Effector memory CD8-positive, alpha-beta T cell (primary cell): ENCODE results near the gene VRK2.
"Not testable (repeated sequence)": the region's sequence is repeated elsewhere in the genome, so short reads cannot be mapped to it uniquely, and the experiment has no call there.

Experiments
- ATAC-seq: fragments of 150-1000 bp; cut with Tn5 transposase; replicated peaks from 2 replicates; pipeline ENCODE4 v1.10.0; 2021; ENCODE audit warnings: mild to moderate bottlenecking, moderate library complexity
- DNase-seq, 3 experiments: peaks; one replicate each; pipeline ENCODE4 v3.0.0; 2021
- H3K27ac Mint-ChIP-seq, 2 donors: one replicate each; pipeline ENCODE4 v1.8.0; 2022; ENCODE audit warnings: mild to moderate bottlenecking in 2 of 2, mixed read lengths in 2 of 2, moderate library complexity in 2 of 2
- H3K27me3 Mint-ChIP-seq, 2 donors: one replicate each; pipeline ENCODE4 v1.8.0; 2022; ENCODE audit warnings: mixed read lengths in 2 of 2
- H3K36me3 Mint-ChIP-seq: one replicate; pipeline ENCODE4 v1.8.0; 2022; ENCODE audit warnings: mild to moderate bottlenecking, moderate library complexity, mixed read lengths; ENCODE audit not compliant: insufficient read depth
- H3K4me1 Mint-ChIP-seq, 2 donors: one replicate each; pipeline ENCODE4 v1.8.0; 2022; ENCODE audit warnings: low read depth in 2 of 2, mixed read lengths in 2 of 2
- H3K4me3 Mint-ChIP-seq, 2 donors: one replicate each; pipeline ENCODE4 v1.8.0; 2022; ENCODE audit warnings: mild to moderate bottlenecking in 2 of 2, mixed read lengths in 2 of 2, moderate library complexity in 2 of 2
- H3K9me3 Mint-ChIP-seq, 2 donors: one replicate each; pipeline ENCODE4 v1.8.0; 2022; ENCODE audit warnings: mixed read lengths in 2 of 2

VRK2 gene

GRCh38 chr2:58064086-58064485, 17.5 kb downstream of the VRK2 start:
- Mint-ChIP-seq H3K4me1 (peaks cover 22 to 41% of the 10 kb centered on the region in 2 donors), H3K4me3 (peak overlapping the region in 1 of 2 donors; percentile 2)

GRCh38 chr2:58065248-58065647, 18.6 kb downstream of the VRK2 start:
- H3K27ac Mint-ChIP-seq: no peak overlapping the region
- H3K27me3 Mint-ChIP-seq: no peaks in the 10 kb centered on the region
- no peak overlapping the region for H3K4me3 Mint-ChIP-seq
- no peaks in the 10 kb centered on the region for H3K36me3 Mint-ChIP-seq
- peaks cover 0 to 1% of the 10 kb centered on the region in 2 donors for H3K9me3 Mint-ChIP-seq
- DNase-seq (no peak), ATAC-seq (no peak)
- peaks cover 22 to 36% of the 10 kb centered on the region in 2 donors for H3K4me1 Mint-ChIP-seq

More at GRCh38 chr2:58064086-58064485, 17.5 kb downstream of the VRK2 start:
- H3K27ac Mint-ChIP-seq: peak overlapping the region; percentile 18 to 53
- DNase-seq (no peak), ATAC-seq (no peak)
- H3K27me3 Mint-ChIP-seq: no peaks in the 10 kb centered on the region
- H3K9me3 Mint-ChIP-seq: peaks cover 0 to 1% of the 10 kb centered on the region in 2 donors
- no peaks in the 10 kb centered on the region for H3K36me3 Mint-ChIP-seq

DNA sequence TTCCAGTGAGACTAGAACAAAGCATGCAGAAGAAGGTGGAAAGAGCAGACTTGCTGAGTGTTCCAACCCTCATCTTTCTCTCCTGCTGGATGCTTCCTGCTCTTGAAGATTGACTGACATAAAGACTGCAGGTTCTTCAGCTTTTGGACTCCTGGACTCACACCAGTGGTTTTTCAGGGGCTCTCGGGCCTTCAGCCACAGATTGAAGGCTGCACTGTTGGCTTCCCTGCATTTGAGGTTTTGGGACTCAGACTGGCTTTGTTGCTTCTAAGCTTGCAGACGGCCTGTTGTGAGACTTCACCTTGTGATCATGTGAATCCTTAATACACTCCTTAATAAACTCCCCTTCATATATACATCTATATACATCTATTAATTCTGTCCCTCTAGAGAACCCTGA, 20.4 kb downstream of the VRK2 start:
- DNase-seq: no peak
- Mint-ChIP-seq H3K4me3 (no peak overlapping the region), H3K4me1 (peaks cover 25 to 28% of the 10 kb centered on the region in 2 donors), H3K27ac (peak overlapping the region; percentile 36 to 44), H3K9me3 (peaks cover 0 to 1% of the 10 kb centered on the region in 2 donors), H3K27me3 (no peaks in the 10 kb centered on the region), H3K36me3 (no peaks in the 10 kb centered on the region)
- no peak for ATAC-seq

- Mint-ChIP-seq H3K4me1 (peaks cover 27 to 38% of the 10 kb centered on the region in 2 donors), H3K27me3 (no peaks in the 10 kb centered on the region), H3K9me3 (peaks cover 0 to 1% of the 10 kb centered on the region in 2 donors), H3K4me3 (no peak overlapping the region), H3K27ac (no peak overlapping the region), H3K36me3 (no peaks in the 10 kb centered on the region)
- no peak for ATAC-seq
- DNase-seq: no peak
Observed at GRCh38 chr2:58070765-58071164, 24.2 kb downstream of the VRK2 start.

- DNase-seq (no peak), ATAC-seq (no peak)
- Mint-ChIP-seq H3K4me1 (peaks cover 22 to 30% of the 10 kb centered on the region in 2 donors), H3K4me3 (no peak overlapping the region), H3K27ac (no peak overlapping the region), H3K9me3 (peaks cover 0 to 1% of the 10 kb centered on the region in 2 donors), H3K27me3 (no peaks in the 10 kb centered on the region), H3K36me3 (no peaks in the 10 kb centered on the region)
Observed at GRCh38 chr2:58072102-58072501, 25.5 kb downstream of the VRK2 start.

GRCh38 chr2:58073008-58073407, 26.4 kb downstream of the VRK2 start:
- peaks cover 0 to 1% of the 10 kb centered on the region in 2 donors for H3K9me3 Mint-ChIP-seq
- ATAC-seq: no peak
- no peak overlapping the region for H3K27ac Mint-ChIP-seq
- no peak for DNase-seq
- peaks cover 26 to 38% of the 10 kb centered on the region in 2 donors for H3K4me1 Mint-ChIP-seq
- no peak overlapping the region for H3K4me3 Mint-ChIP-seq
- no peaks in the 10 kb centered on the region for H3K36me3 Mint-ChIP-seq
- no peaks in the 10 kb centered on the region for H3K27me3 Mint-ChIP-seq

GRCh38 chr2:58073751-58074150, 27.1 kb downstream of the VRK2 start:
- Mint-ChIP-seq H3K36me3 (no peaks in the 10 kb centered on the region), H3K4me1 (peaks cover 27 to 36% of the 10 kb centered on the region in 2 donors), H3K27ac (no peak overlapping the region), H3K9me3 (no peaks in the 10 kb centered on the region), H3K4me3 (no peak overlapping the region), H3K27me3 (no peaks in the 10 kb centered on the region)
- ATAC-seq (no peak), DNase-seq (no peak)

- Mint-ChIP-seq H3K4me1 (peaks cover 10 to 15% of the 10 kb centered on the region in 2 donors), H3K27me3 (no peaks in the 10 kb centered on the region), H3K27ac (no peak overlapping the region), H3K4me3 (no peak overlapping the region), H3K9me3 (no peaks in the 10 kb centered on the region), H3K36me3 (no peaks in the 10 kb centered on the region)
- DNase-seq: no peak
- ATAC-seq: no peak
Observed at GRCh38 chr2:58081000-58081399, 34.4 kb downstream of the VRK2 start.

- DNase-seq (no peak), ATAC-seq (no peak)
- Mint-ChIP-seq H3K9me3 (no peaks in the 10 kb centered on the region), H3K27ac (no peak overlapping the region), H3K27me3 (no peaks in the 10 kb centered on the region), H3K36me3 (peaks cover 20% of the 10 kb centered on the region), H3K4me3 (no peak overlapping the region), H3K4me1 (peaks cover 0 to 4% of the 10 kb centered on the region in 2 donors)
Observed at GRCh38 chr2:58089081-58089480, 42.5 kb downstream of the VRK2 start.

DNA sequence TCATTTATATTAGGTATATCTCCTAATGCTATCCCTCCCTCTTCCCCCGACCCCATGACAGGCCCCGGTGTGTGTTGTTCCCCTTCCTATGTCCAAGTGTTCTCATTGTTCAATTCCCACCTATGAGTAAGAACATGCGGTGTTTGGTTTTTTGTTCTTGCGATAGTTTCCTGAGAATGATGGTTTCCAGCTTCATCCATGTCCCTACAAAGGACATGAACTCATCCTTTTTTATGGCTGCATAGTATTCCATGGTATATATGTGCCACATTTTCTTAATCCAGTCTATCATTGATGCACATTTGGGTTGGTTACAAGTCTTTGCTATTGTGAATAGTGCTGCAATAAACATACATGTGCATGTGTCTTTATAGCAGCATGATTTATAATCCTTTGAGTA, 46.2 kb downstream of the VRK2 start:
- not testable (repeated sequence) for ATAC-seq, H3K4me3 Mint-ChIP-seq, H3K27me3 Mint-ChIP-seq, DNase-seq, H3K27ac Mint-ChIP-seq, H3K4me1 Mint-ChIP-seq, H3K9me3 Mint-ChIP-seq
- peaks cover 23% of the 10 kb centered on the region for H3K36me3 Mint-ChIP-seq

- Mint-ChIP-seq H3K36me3 (peaks cover 3% of the 10 kb centered on the region), H3K9me3 (no peaks in the 10 kb centered on the region), H3K27ac (no peak overlapping the region), H3K4me3 (no peak overlapping the region), H3K27me3 (no peaks in the 10 kb centered on the region), H3K4me1 (peaks cover 0 to 5% of the 10 kb centered on the region in 2 donors)
- no peak for ATAC-seq
- DNase-seq: no peak
Observed at GRCh38 chr2:58097025-58097424, 50.4 kb downstream of the VRK2 start.

DNA sequence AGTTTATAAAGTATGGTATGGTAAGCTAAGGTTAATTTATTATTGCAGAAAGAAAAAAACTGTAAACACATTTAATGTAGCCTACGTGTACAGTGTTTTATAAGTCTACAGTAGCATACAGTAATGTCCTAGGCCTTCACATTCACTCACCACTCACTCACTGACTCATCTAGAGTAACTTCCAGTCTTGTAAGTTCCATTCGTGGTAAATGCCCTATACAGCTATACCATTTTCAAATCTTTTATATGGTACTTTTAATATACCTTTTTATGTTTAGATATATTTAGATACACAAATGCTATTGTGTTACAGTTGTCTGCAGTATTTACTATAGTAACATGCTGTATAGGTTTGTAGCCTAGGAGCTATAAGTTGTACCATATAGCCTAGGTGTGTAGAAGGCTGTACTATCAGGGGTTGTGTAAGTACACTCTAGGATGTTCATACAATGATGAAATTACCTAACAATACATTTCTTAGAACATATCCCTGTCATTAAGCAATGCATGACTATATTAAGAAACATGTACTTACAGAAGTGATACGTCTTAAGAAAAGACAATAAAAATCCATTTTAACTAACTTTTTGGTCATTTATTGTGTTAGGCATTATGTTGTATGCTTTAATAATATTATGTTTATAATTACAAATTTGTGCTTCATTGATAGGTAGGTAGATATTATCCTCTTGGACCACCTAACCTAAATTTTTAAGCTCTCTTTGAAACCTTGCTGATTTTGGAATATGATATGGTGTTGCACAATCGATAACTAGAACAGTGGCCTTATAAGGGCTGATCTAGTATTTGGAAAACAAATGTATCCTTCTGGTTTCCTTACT, 51.9 kb downstream of the VRK2 start:
- Mint-ChIP-seq H3K4me3 (no peak overlapping the region), H3K27me3 (no peaks in the 10 kb centered on the region), H3K36me3 (peaks cover 3% of the 10 kb centered on the region), H3K4me1 (peaks cover 0 to 5% of the 10 kb centered on the region in 2 donors), H3K9me3 (no peaks in the 10 kb centered on the region), H3K27ac (no peak overlapping the region)
- DNase-seq (no peak), ATAC-seq (no peak)

DNA sequence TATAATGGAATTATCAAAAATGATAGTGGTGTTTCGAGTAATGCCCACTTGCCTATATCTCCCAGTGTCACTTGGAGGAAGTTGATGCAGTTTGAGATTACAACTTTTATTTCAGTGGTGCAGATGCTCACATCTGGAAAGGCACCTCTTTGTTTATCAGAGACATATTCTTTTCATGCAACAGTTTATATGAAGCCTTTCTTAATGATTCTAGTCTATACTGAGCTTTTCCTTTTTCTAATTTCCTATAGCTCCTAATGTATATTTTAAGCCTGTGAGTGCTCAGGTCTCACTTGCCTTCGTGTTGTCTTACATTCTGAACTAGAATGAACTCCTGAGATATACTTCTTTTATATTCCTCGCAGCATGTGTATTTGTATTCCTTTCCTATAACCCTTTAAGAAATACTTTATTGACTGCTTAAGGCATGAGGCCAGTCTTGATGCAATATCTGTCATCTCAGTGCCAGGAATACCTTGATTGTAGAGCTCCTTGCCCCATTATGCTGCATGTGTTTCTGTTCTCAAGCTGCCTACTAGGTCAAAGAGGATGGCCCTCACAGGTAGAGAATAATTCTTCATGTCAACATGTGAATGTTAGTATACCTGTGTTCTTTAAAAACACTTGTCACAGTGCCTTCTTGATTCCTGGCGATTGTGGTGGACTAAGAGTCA, 52.6 kb downstream of the VRK2 start:
- no peak overlapping the region for H3K4me3 Mint-ChIP-seq
- DNase-seq (no peak), ATAC-seq (no peak)
- H3K36me3 Mint-ChIP-seq: peaks cover 2% of the 10 kb centered on the region
- peaks cover 0 to 5% of the 10 kb centered on the region in 2 donors for H3K4me1 Mint-ChIP-seq
- H3K27me3 Mint-ChIP-seq: no peaks in the 10 kb centered on the region
- H3K9me3 Mint-ChIP-seq: no peaks in the 10 kb centered on the region
- H3K27ac Mint-ChIP-seq: no peak overlapping the region

DNA sequence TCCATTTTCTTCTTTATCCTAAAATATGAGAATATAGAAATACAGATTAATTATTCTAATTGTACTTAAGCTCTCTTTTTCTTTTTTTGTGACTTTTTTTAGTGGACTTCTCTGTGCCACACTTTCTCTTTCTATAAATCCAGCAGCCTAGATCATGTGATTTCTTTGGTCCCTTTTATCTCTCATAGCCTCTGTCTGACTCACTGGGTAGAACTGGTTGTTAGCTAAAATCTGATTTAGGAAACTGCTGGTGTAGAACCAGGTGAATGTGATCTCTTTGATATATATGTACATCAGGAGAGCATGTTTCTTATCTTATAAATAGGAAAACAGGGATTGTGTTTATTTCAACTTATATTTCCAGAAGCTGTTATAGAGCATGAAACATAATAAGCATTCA, 54.9 kb downstream of the VRK2 start:
- H3K4me3 Mint-ChIP-seq: no peak overlapping the region
- no peak overlapping the region for H3K27ac Mint-ChIP-seq
- H3K4me1 Mint-ChIP-seq: peaks cover 0 to 5% of the 10 kb centered on the region in 2 donors
- H3K27me3 Mint-ChIP-seq: no peaks in the 10 kb centered on the region
- H3K36me3 Mint-ChIP-seq: no peaks in the 10 kb centered on the region
- no peak for DNase-seq
- no peak for ATAC-seq
- H3K9me3 Mint-ChIP-seq: no peaks in the 10 kb centered on the region
